SK-N-SH treated with all-trans-retinoic acid at 6 μM for 48 hours (cell line): ENCODE results near the gene ADGRV1.

Experiments used
- ATAC-seq: fragments of 200-7000 bp; cut with Tn5 transposase; 3 replicates; pipeline ENCODE4 v1.9.1; 2020; ENCODE audit warnings: mild to moderate bottlenecking, moderate library complexity
- ARNTL ChIP-seq: fragments of 450-650 bp; formaldehyde crosslinking; IDR thresholded peaks from 2 replicates; pipeline ENCODE4 v1.5.0; 2020; ENCODE audit warnings: low read depth, mild to moderate bottlenecking, moderate library complexity, borderline replicate concordance
- BACH2 ChIP-seq: fragments of 250-450 bp; sonication (Bioruptor Pico); IDR thresholded peaks from 2 replicates; pipeline ENCODE4 v1.9.0; 2021; ENCODE audit warnings: mild to moderate bottlenecking, borderline replicate concordance
- CREB5 ChIP-seq: fragments of 250-450 bp; sonication (Bioruptor Pico); IDR thresholded peaks from 2 replicates; pipeline ENCODE4 v1.5.1; 2020; ENCODE audit warnings: low read depth, mild to moderate bottlenecking, moderate library complexity
- CSDC2 ChIP-seq: fragments of 250-450 bp; sonication (Bioruptor Pico); IDR thresholded peaks from 2 replicates; pipeline ENCODE4 v1.5.0; 2020; ENCODE audit warnings: mild to moderate bottlenecking, moderate library complexity
- GLIS3 ChIP-seq: fragments of 250-450 bp; sonication (Bioruptor Pico); IDR thresholded peaks from 2 replicates; pipeline ENCODE4 v1.5.0; 2020; ENCODE audit warnings: mild to moderate bottlenecking, moderate library complexity
- ISL1 ChIP-seq: fragments of 250-450 bp; sonication (Bioruptor Pico); IDR thresholded peaks from 2 replicates; pipeline ENCODE4 v2.1.2; 2022; ENCODE audit warnings: mild to moderate bottlenecking, moderate library complexity
- OSR1 ChIP-seq: fragments of 250-450 bp; sonication (Bioruptor Pico); IDR thresholded peaks from 2 replicates; pipeline ENCODE4 v1.8.0; 2022; ENCODE audit warnings: moderate library complexity, mild to moderate bottlenecking, inconsistent platforms
- POU6F1 ChIP-seq: fragments of 250-450 bp; sonication (Bioruptor Pico); IDR thresholded peaks from 2 replicates; pipeline ENCODE4 v1.8.0; 2021; ENCODE audit warnings: low read depth, mild to moderate bottlenecking, moderate library complexity, borderline replicate concordance
- PPARA ChIP-seq: fragments of 250-450 bp; sonication (Bioruptor Pico); IDR thresholded peaks from 2 replicates; pipeline ENCODE4 v1.5.0; 2020; ENCODE audit warnings: mild to moderate bottlenecking, borderline replicate concordance
- RARB ChIP-seq: fragments of 250-450 bp; sonication (Bioruptor Pico); IDR thresholded peaks from 2 replicates; pipeline ENCODE4 v1.8.0; 2021; ENCODE audit warnings: mild to moderate bottlenecking, moderate library complexity
- SNAI2 ChIP-seq: fragments of 250-450 bp; sonication (Bioruptor Pico); IDR thresholded peaks from 2 replicates; pipeline ENCODE4 v1.5.0; 2020; ENCODE audit warnings: mild to moderate bottlenecking, moderate library complexity
- TCF4 ChIP-seq: fragments of 250-450 bp; sonication (Bioruptor Pico); IDR thresholded peaks from 2 replicates; pipeline ENCODE4 v1.8.0; 2021; ENCODE audit warnings: mild to moderate bottlenecking, moderate library complexity, borderline replicate concordance
- TOX ChIP-seq: fragments of 250-450 bp; sonication (Bioruptor Pico); IDR thresholded peaks from 2 replicates; pipeline ENCODE4 v1.8.0; 2021; ENCODE audit warnings: mild to moderate bottlenecking, moderate library complexity, borderline replicate concordance
- ZC3H10 ChIP-seq: fragments of 250-450 bp; sonication (Bioruptor Pico); IDR thresholded peaks from 2 replicates; pipeline ENCODE4 v1.5.1; 2021; ENCODE audit warnings: mild to moderate bottlenecking, moderate library complexity
- ZFP30 ChIP-seq: fragments of 450-650 bp; formaldehyde crosslinking; IDR thresholded peaks from 2 replicates; pipeline ENCODE4 v1.5.0; 2022; ENCODE audit warnings: mild to moderate bottlenecking, moderate library complexity
- ZNF565 ChIP-seq: fragments of 450-650 bp; formaldehyde crosslinking; conservative IDR thresholded peaks from 2 replicates; pipeline ENCODE4 v1.5.0; 2020; ENCODE audit warnings: low read depth, mild to moderate bottlenecking, moderate library complexity
- ZNF70 ChIP-seq: fragments of 450-650 bp; formaldehyde crosslinking; IDR thresholded peaks from 2 replicates; pipeline ENCODE4 v1.5.0; 2020; ENCODE audit warnings: mild to moderate bottlenecking, moderate library complexity
- ZNF8 ChIP-seq: fragments of 450-650 bp; formaldehyde crosslinking; IDR thresholded peaks from 2 replicates; pipeline ENCODE4 v1.5.0; 2020; ENCODE audit warnings: mild to moderate bottlenecking, moderate library complexity
- TF ChIP-seq, protein P1 (sequence below): fragments of 250-450 bp; sonication (Bioruptor Pico); IDR thresholded peaks from 2 replicates; pipeline ENCODE4 v1.8.0; 2020; ENCODE audit warnings: mild to moderate bottlenecking, moderate library complexity, borderline replicate concordance
- TF ChIP-seq, protein P2 (sequence below): fragments of 250-450 bp; sonication (Bioruptor Pico); IDR thresholded peaks from 2 replicates; pipeline ENCODE4 v1.5.0; 2020; ENCODE audit warnings: mild to moderate bottlenecking, moderate library complexity
- TF ChIP-seq, protein P3 (sequence below): fragments of 250-450 bp; sonication (Bioruptor Pico); IDR thresholded peaks from 2 replicates; pipeline ENCODE4 v1.5.1; 2021; ENCODE audit warnings: mild to moderate bottlenecking, moderate library complexity

The ADGRV1 gene

GRCh38 chr5:91154338-91154737 is 595.7 kb downstream of the ADGRV1 start (continued):
- no peak for TF ChIP-seq PPARA (CRISPR knock-in tag)
- TF ChIP-seq ZFP30 (CRISPR knock-in tag) = no peak
- no peak for TF ChIP-seq ISL1 (CRISPR knock-in tag)
- no peak for TF ChIP-seq ZNF70 (CRISPR knock-in tag)
- no peak for TF ChIP-seq SNAI2 (CRISPR knock-in tag)
- TF ChIP-seq TCF4 (CRISPR knock-in tag) = no peak
- TF ChIP-seq, protein P1, sequence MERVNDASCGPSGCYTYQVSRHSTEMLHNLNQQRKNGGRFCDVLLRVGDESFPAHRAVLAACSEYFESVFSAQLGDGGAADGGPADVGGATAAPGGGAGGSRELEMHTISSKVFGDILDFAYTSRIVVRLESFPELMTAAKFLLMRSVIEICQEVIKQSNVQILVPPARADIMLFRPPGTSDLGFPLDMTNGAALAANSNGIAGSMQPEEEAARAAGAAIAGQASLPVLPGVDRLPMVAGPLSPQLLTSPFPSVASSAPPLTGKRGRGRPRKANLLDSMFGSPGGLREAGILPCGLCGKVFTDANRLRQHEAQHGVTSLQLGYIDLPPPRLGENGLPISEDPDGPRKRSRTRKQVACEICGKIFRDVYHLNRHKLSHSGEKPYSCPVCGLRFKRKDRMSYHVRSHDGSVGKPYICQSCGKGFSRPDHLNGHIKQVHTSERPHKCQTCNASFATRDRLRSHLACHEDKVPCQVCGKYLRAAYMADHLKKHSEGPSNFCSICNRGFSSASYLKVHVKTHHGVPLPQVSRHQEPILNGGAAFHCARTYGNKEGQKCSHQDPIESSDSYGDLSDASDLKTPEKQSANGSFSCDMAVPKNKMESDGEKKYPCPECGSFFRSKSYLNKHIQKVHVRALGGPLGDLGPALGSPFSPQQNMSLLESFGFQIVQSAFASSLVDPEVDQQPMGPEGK (CRISPR knock-in tag) = no peak
- no peak for TF ChIP-seq ZNF565 (CRISPR knock-in tag)
- no peak for TF ChIP-seq RARB (CRISPR knock-in tag)

DNA sequence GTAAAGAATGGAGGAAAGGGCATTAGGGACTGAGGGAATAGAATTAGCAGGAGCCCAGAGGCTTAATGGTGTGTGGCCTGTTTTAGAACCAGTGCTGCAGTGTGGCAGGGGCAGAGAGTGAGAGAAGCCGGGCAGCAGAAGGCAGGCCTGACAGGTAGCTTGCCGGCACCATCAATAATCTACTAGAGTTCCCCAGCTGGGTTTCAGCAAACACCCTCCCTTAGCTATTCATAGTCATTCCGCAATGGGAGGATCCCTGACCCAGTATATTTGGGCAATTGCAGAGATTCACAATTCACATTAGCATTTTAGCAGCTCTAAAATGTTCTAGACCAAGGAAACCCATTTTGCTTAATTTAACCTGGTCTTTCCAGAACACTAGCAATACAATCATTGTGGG is 596.7 kb downstream of the ADGRV1 start:
- TF ChIP-seq TCF4 (CRISPR knock-in tag) (no peak), SNAI2 (CRISPR knock-in tag) (no peak), POU6F1 (CRISPR knock-in tag) (no peak), ISL1 (CRISPR knock-in tag) (no peak), ARNTL (CRISPR knock-in tag) (no peak), OSR1 (CRISPR knock-in tag) (no peak), ZNF8 (CRISPR knock-in tag) (no peak), TOX (CRISPR knock-in tag) (no peak), ZC3H10 (no peak), ZNF70 (CRISPR knock-in tag) (no peak), CSDC2 (CRISPR knock-in tag) (no peak), ZNF565 (CRISPR knock-in tag) (no peak), ZFP30 (CRISPR knock-in tag) (no peak)
- TF ChIP-seq, protein P2, sequence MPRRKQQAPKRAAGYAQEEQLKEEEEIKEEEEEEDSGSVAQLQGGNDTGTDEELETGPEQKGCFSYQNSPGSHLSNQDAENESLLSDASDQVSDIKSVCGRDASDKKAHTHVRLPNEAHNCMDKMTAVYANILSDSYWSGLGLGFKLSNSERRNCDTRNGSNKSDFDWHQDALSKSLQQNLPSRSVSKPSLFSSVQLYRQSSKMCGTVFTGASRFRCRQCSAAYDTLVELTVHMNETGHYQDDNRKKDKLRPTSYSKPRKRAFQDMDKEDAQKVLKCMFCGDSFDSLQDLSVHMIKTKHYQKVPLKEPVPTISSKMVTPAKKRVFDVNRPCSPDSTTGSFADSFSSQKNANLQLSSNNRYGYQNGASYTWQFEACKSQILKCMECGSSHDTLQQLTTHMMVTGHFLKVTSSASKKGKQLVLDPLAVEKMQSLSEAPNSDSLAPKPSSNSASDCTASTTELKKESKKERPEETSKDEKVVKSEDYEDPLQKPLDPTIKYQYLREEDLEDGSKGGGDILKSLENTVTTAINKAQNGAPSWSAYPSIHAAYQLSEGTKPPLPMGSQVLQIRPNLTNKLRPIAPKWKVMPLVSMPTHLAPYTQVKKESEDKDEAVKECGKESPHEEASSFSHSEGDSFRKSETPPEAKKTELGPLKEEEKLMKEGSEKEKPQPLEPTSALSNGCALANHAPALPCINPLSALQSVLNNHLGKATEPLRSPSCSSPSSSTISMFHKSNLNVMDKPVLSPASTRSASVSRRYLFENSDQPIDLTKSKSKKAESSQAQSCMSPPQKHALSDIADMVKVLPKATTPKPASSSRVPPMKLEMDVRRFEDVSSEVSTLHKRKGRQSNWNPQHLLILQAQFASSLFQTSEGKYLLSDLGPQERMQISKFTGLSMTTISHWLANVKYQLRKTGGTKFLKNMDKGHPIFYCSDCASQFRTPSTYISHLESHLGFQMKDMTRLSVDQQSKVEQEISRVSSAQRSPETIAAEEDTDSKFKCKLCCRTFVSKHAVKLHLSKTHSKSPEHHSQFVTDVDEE (CRISPR knock-in tag) = no peak
- no peak for ATAC-seq

DNA sequence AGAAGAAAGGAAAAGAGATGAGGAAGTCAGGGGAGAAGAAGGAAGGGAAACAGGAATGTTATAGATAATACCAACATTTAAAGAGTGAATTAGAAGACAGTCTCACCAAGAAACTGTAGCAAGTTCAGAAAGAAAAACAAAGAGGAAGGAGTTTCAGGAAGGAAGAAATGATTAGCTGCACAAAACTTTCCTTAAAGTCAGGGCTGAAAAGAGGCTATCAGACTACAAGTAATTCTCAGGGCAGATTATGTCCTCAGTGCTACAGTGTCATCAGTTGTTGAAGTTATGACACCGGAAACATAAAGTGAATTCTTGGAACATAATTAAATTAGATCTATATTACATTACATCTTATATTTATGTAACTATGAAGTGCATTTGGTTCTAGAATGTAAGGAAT is 597.6 kb downstream of the ADGRV1 start:
- 0 out of 3 replicates have a peak, but pooled peaks have one; percentile 24 for ATAC-seq
- TF ChIP-seq ZNF70 (CRISPR knock-in tag) = no peak
- no peak for TF ChIP-seq ZC3H10
- peak; percentile 44 for TF ChIP-seq ISL1 (CRISPR knock-in tag)

GRCh38 chr5:91158011-91158410 is 599.4 kb downstream of the ADGRV1 start:
- no peak for ATAC-seq
- TF ChIP-seq CREB5 (CRISPR knock-in tag) (no peak), ZC3H10 (no peak), GLIS3 (CRISPR knock-in tag) (no peak), ZNF70 (CRISPR knock-in tag) (no peak), BACH2 (CRISPR knock-in tag) (no peak), ARNTL (CRISPR knock-in tag) (no peak), PPARA (CRISPR knock-in tag) (no peak), TCF4 (CRISPR knock-in tag) (no peak), RARB (CRISPR knock-in tag) (no peak), ZNF8 (CRISPR knock-in tag) (no peak), ISL1 (CRISPR knock-in tag) (no peak)
- TF ChIP-seq, protein P3, sequence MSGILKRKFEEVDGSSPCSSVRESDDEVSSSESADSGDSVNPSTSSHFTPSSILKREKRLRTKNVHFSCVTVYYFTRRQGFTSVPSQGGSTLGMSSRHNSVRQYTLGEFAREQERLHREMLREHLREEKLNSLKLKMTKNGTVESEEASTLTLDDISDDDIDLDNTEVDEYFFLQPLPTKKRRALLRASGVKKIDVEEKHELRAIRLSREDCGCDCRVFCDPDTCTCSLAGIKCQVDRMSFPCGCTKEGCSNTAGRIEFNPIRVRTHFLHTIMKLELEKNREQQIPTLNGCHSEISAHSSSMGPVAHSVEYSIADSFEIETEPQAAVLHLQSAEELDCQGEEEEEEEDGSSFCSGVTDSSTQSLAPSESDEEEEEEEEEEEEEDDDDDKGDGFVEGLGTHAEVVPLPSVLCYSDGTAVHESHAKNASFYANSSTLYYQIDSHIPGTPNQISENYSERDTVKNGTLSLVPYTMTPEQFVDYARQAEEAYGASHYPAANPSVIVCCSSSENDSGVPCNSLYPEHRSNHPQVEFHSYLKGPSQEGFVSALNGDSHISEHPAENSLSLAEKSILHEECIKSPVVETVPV (CRISPR knock-in tag) = no peak
- TF ChIP-seq, protein P1 (CRISPR knock-in tag) = no peak
- TF ChIP-seq, protein P2 (CRISPR knock-in tag) = no peak
